Esophagus muscularis mucosa (tissue), 4 donors: ENCODE measurements around the gene ZNF546.
"Not testable (repeated sequence)": the region's sequence is repeated elsewhere in the genome, so short reads cannot be mapped to it uniquely, and the experiment has no call there.

Source experiments
- EP300 ChIP-seq: sonication (generic); formaldehyde crosslinking; IDR thresholded peaks from one replicate; pipeline ENCODE4 v1.6.1; 2017; ENCODE audit warnings: antibody characterized with exemption
- POLR2A ChIP-seq: fragments of 450-650 bp; IDR thresholded peaks from one replicate; pipeline ENCODE4 v1.6.1; 2017; ENCODE audit warnings: antibody characterized with exemption, moderate library complexity, mild to moderate bottlenecking, low read depth
- POLR2AphosphoS5 ChIP-seq, 2 donors: sonication (generic); formaldehyde crosslinking; IDR thresholded peaks; one replicate each; pipeline ENCODE4 v1.6.1; 2017; ENCODE audit warnings: antibody characterized with exemption in 2 of 2
- TF ChIP-seq, protein P1 (sequence below), 3 experiments: fragments of 200-600 bp in 2 of 3; fragments of 450-650 bp in 1 of 3; sonication (generic) in 2 of 3; IDR thresholded peaks; one replicate each; pipeline ENCODE4 v1.5.1; 2017 to 2019; ENCODE audit warnings: antibody characterized with exemption in 3 of 3, mild to moderate bottlenecking in 2 of 3, moderate library complexity in 1 of 3

DNA sequence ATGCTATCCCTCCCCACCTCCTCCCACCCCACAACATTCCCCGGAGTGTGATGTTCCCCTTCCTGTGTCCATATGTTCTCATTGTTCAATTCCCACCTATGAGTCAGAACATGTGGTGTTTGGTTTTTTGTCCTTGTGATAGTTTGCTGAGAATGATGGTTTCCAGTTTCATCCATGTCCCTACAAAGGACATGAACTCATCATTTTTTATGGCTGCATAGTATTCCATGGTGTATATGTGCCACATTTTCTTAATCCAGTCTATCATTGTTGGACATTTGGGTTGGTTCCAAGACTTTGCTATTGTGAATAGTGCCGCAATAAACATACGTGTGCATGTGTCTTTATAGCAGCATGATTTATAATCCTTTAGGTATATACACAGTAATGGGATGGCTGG, 41.2 kb downstream of the ZNF546 start:
- TF ChIP-seq, protein P1, sequence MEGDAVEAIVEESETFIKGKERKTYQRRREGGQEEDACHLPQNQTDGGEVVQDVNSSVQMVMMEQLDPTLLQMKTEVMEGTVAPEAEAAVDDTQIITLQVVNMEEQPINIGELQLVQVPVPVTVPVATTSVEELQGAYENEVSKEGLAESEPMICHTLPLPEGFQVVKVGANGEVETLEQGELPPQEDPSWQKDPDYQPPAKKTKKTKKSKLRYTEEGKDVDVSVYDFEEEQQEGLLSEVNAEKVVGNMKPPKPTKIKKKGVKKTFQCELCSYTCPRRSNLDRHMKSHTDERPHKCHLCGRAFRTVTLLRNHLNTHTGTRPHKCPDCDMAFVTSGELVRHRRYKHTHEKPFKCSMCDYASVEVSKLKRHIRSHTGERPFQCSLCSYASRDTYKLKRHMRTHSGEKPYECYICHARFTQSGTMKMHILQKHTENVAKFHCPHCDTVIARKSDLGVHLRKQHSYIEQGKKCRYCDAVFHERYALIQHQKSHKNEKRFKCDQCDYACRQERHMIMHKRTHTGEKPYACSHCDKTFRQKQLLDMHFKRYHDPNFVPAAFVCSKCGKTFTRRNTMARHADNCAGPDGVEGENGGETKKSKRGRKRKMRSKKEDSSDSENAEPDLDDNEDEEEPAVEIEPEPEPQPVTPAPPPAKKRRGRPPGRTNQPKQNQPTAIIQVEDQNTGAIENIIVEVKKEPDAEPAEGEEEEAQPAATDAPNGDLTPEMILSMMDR (IDR thresholded peaks at IDR 0.05): not testable (repeated sequence)
- not testable (repeated sequence) for TF ChIP-seq POLR2AphosphoS5 (IDR thresholded peaks at IDR 0.05); POLR2A; EP300
